Epithelial cell of prostate (primary cell): Measurements from ENCODE around the gene TFPT.

Source experiments
- DNase-seq: peaks from one replicate; pipeline ENCODE4 v3.0.0-alpha.2; 2011; ENCODE audit warnings: low read depth, low spot score
- H3K27ac ChIP-seq: fragments of 450-650 bp; 2 replicates; pipeline ENCODE4 v1.5.1; 2017; ENCODE audit warnings: mild to moderate bottlenecking

Gene TFPT

GRCh38 chr19:54115109-54116063, at the start of gene TFPT, which contains the start of gene PRPF31:
TFPT (minus strand) TSS chr19:54115657; CDS start chr19:54115269, 388 bp downstream.
PRPF31 (plus strand) TSS chr19:54115754; CDS start chr19:54118279, 2,525 bp downstream.
- DNase-seq, result peak; percentile 92

GRCh38 chr19:54165222-54165621, 49.8 kb upstream of the TFPT start:
- no peak overlapping the region for H3K27ac ChIP-seq
- DNase-seq, result no peak

More at GRCh38 chr19:54115109-54116063, at the start of gene TFPT, which contains the start of gene PRPF31:
- H3K27ac ChIP-seq, result peak within 1 kb of the TSS; percentile 79

GRCh38 chr19:54164369-54165068, 49.1 kb upstream of the TFPT start:
- DNase-seq, result no peak
- no peak overlapping the region for H3K27ac ChIP-seq

GRCh38 chr19:54162884-54163283, 47.4 kb upstream of the TFPT start:
- H3K27ac ChIP-seq, result peak overlapping the region; percentile 23
- DNase-seq, result no peak

- H3K27ac ChIP-seq, result peak overlapping the region; percentile 23
- DNase-seq, result no peak
These were observed 46.9 kb upstream of the TFPT start for GRCh38 chr19:54162241-54162805.

GRCh38 chr19:54160854-54161253, 45.4 kb upstream of the TFPT start:
- DNase-seq, result no peak
- peak overlapping the region; percentile 95 for H3K27ac ChIP-seq

GRCh38 chr19:54160182-54160811, 44.8 kb upstream of the TFPT start:
- H3K27ac ChIP-seq, result peak overlapping the region; percentile 95
- no peak for DNase-seq

- H3K27ac ChIP-seq, result peak within 1 kb of the TSS; percentile 95
- peak; percentile 100 for DNase-seq
These were observed 44.1 kb upstream of the TFPT start, which contains the start of gene LENG1 for GRCh38 chr19:54159352-54160181. LENG1 (minus strand) TSS chr19:54159721; CDS start chr19:54159695, 26 bp downstream.

GRCh38 chr19:54158812-54159351, 43.4 kb upstream of the TFPT start:
- DNase-seq, result no peak

GRCh38 chr19:54156953-54157352, 41.5 kb upstream of the TFPT start:
- no peak for DNase-seq
- H3K27ac ChIP-seq, result no peak overlapping the region

More at GRCh38 chr19:54158812-54159351, 43.4 kb upstream of the TFPT start:
- peak overlapping the region; percentile 95 for H3K27ac ChIP-seq

GRCh38 chr19:54156490-54156889, 41.0 kb upstream of the TFPT start:
- H3K27ac ChIP-seq, result no peak overlapping the region

GRCh38 chr19:54155694-54156093, 40.2 kb upstream of the TFPT start:
- no peak for DNase-seq
- H3K27ac ChIP-seq, result no peak overlapping the region

More at GRCh38 chr19:54156490-54156889, 41.0 kb upstream of the TFPT start:
- no peak for DNase-seq

- peak overlapping the region; percentile 9 for H3K27ac ChIP-seq
- no peak for DNase-seq
These were observed 39.3 kb upstream of the TFPT start for GRCh38 chr19:54154603-54155345.

- H3K27ac ChIP-seq, result peak overlapping the region; percentile 9
- no peak for DNase-seq
These were observed 38.4 kb upstream of the TFPT start for GRCh38 chr19:54153731-54154326.

- no peak overlapping the region for H3K27ac ChIP-seq
- DNase-seq, result no peak
These were observed 37.5 kb upstream of the TFPT start for GRCh38 chr19:54152878-54153524.

- no peak overlapping the region for H3K27ac ChIP-seq
- no peak for DNase-seq
These were observed 36.8 kb upstream of the TFPT start for GRCh38 chr19:54152267-54152666.

GRCh38 chr19:54151362-54152035, 36.0 kb upstream of the TFPT start:
- no peak for DNase-seq
- H3K27ac ChIP-seq, result no peak overlapping the region
